ENCODE measurements around the gene EPGN.

The EPGN gene

DNA sequence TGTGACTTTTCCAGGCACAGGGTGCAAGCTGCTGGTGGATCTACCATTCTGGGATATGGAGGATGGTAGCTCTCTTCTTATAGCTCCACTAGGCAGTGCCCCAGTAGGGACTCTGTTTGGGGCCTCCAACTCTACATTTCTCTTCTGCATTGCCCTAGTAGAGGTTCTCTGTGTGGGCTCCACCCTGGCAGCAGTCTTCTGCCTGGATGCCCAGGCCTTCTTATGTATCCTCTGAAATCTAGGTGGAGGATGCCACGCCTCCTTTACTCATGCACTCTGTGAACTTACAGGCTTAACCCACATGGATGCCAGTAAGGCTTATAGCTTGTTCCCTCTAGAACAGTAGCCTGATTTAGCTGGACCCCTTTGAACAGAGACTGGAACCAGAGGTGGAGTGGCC lies 35.8 kb downstream of the EPGN start:
- DNase-seq: no peak

DNA sequence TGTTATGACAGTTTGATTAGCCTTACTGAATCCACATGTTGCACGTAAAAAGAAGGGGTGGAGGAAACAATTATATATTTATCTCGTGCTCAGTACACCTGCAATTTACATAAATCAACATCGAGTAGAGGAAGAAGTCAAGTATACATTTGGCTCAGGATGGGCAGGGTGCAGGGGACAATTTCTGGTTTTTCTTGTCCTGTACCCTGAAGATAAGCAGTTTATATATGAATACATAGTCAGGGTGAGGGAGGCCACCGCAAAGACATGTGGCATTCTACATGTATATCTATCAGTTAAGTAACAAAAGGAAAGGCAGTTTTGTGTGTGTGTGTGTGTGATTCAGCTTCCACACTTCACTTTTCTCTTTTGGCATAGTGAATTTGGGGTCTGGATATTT lies 45.6 kb downstream of the EPGN start:
- no peak for DNase-seq

DNA sequence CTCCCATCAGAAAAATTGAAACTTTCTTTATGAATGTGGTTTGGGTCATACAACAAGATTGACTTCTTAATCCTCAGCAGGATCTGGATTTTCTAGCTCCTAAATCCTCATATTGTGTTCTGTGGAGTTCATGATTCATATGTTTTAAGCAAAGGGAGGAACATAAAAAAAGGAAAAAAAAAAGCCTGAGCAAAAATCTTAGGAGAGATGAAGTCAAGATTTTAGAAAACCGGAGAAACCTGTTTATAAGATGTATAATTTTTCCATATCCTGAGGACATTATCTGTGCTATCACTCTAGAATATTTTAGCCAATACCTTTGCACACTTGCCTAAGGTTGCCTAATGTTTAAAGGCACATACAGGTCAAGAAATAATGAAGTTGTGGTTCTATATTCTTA lies 49.7 kb downstream of the EPGN start:
- DNase-seq: no peak

DNA sequence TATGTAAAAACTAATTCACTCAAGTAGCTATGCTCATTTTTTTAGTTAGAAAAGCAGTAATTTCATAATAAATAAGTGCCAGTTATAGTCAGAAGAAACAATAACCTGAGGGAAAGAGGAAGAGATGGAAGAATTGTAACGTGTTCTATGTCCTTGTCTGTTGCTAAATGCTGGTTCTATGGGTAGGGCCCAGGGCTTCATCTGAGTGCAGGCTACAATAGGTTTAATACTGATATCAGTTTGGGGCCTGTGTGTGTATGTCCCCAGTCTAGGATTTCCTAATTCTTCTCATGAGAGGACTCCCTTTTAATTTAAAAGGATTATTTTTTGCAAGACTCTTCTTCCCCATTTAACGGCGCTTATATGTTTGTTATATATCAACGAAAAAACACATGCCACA lies 53.4 kb downstream of the EPGN start:
- DNase-seq: no peak

DNA sequence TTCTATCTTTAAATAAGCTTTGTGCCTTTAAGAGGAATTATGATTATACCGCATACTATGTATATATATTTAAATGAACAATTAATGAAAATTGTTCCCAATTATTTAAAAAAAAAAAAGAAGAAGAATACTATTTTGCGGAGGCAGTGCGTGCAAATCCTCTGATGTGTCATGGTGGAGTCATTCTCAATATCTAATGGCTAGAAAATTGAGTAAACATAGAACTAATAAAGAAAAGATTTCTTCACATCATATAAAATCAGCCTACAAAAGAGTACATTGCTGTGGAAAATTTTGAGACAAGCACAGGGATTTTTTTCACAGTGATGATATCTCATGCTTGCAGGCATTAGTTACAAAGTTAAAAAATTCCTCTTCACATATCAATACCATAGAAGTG lies 54.1 kb downstream of the EPGN start:
- no peak for DNase-seq

DNA sequence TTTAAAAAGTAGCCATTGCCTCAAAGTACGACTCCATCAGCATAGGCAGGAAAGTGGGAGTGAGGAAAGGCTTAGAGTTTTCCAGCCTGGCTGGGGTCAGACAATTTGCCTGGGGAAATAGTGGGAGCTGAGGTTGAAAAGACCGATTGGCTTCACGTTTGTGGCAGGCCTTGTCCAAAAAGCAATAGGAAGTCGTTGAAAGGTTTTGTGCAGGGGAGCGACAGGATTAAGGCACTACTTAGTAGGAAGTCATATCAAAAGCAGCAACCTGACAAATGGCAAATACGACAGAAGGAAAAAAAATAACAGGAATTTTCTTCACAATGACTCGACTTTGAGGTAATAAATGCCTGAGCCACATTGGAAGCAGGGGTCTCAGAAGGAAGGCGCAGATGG lies 56.0 kb downstream of the EPGN start:
- DNase-seq: no peak

DNA sequence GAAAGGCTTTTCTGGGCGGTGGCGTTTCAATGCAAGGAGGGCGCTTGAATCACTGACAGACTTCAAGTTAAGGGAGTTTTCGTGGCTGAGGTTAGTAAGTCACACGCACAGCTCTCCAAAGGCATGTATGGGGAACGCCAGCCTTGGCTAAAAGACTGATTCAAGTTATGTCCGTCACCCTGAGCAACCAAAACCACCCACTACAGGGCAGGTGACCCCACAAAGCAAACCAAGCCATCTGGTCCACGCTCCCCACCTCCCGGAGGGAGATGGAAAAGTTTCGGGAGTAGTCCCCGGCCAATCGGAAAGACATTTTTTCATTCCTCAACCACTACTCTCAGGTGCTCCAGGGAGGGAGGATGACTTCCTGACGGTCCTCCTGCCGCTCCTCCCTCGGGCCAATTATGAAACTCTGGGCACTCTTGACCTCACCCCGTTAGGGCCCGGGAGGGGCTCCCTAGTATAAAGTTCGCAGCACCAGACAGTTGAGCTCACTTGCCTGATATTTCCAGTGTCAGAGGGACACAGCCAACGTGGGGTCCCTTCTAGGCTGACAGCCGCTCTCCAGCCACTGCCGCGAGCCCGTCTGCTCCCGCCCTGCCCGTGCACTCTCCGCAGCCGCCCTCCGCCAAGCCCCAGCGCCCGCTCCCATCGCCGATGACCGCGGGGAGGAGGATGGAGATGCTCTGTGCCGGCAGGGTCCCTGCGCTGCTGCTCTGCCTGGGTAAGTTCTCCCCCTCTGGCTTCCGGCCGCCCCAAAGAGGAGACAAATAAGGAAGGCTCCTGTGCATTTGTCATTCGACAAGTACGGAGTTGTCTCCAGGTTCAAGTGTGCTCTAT lies 56.6 kb downstream of the EPGN start, which contains the start of gene EREG:
Gene EREG, plus strand, starts transcription at position 494 of the 840 bp plus-strand sequence. Its CDS starts 164 bp downstream, at position 658.
- DNase-seq: peak; percentile 8

DNA sequence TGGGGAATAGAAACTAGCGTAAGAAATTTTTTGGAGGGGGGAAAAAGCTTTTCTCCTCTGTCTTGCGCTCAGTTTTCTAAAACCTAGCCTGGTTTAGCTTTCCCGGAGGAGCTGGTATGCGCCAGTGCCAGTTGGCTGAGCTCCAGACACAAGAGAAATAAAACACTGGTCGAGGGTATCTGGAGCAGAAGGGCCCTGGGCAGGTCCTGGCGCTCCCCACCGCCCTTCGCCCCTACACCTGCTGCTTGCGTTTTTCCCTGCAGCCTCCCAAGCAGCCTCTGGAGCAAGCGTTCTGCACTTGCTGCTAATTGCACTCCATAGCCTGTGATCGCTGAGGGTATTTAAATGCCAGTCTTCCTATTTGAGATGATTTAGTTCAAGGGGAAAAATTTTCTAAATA lies 57.5 kb downstream of the EPGN start:
- DNase-seq: no peak
